OCI-LY7 (cell line): ENCODE data around the gene HLA-DQA2.

Source experiments
- CTCF ChIP-seq: fragments of 200-600 bp; sonication (generic); conservative IDR thresholded peaks from 2 replicates; pipeline ENCODE4 v1.5.1; 2014; ENCODE audit warnings: mild to moderate bottlenecking, antibody characterized with exemption, low read length, moderate library complexity, mixed read lengths
- EZH2phosphoT487 ChIP-seq: fragments of 200-600 bp; sonication (generic); IDR thresholded peaks from 2 replicates; pipeline ENCODE4 v1.6.1; 2018; ENCODE audit warnings: low read depth, borderline replicate concordance, mild to moderate bottlenecking, mixed run types, antibody characterized with exemption, low read length, moderate library complexity, mixed read lengths

- TF ChIP-seq CTCF (no peak), EZH2phosphoT487 (no peak)
Measured at GRCh38 chr6:32744776-32745175, 3.6 kb downstream of the HLA-DQA2 start.
